Keratinocyte (primary cell): Measurements from ENCODE around the gene CELF2. TPM values are rescaled to one million over a fixed set of nuclear protein-coding genes. Genes with fewer than 3 reads are reported as not detected.

Experiments used
- DNase-seq: peaks from one replicate; pipeline ENCODE4 v3.0.0-alpha.2; 2011; ENCODE audit warnings: low read depth, missing footprints, low spot score
- FAIRE-seq: peaks from 2 replicates; lab custom pipeline; 2011; peaks lifted over from hg19 to GRCh38; lab: Jason Lieb, UNC
- H2AFZ ChIP-seq: 2 replicates; pipeline ENCODE4 v1.6.0; 2012; ENCODE audit warnings: low read length, control low read depth, inconsistent platforms; ENCODE audit not compliant: control insufficient read depth
- H3K27ac ChIP-seq: 2 replicates; pipeline ENCODE4 v1.5.1; 2011; ENCODE audit warnings: low read length; ENCODE audit not compliant: control insufficient read depth, insufficient read depth
- H3K27me3 ChIP-seq: 3 replicates; pipeline ENCODE4 v1.6.0; 2011; ENCODE audit warnings: low read length; ENCODE audit not compliant: control insufficient read depth, insufficient read depth; ENCODE audit errors: extremely low read depth
- H3K36me3 ChIP-seq, 2 experiments: 2 replicates in 1 of 2; 3 replicates in 1 of 2; pipeline ENCODE4 v1.5.1; 2011; ENCODE audit warnings: low read length in 2 of 2, mild to moderate bottlenecking in 1 of 2; ENCODE audit not compliant: control insufficient read depth in 2 of 2, insufficient read depth in 2 of 2; ENCODE audit errors: extremely low read depth in 1 of 2
- H3K4me1 ChIP-seq: 3 replicates; pipeline ENCODE4 v1.5.1; 2011; ENCODE audit warnings: low read length; ENCODE audit not compliant: control insufficient read depth, insufficient read depth; ENCODE audit errors: extremely low read depth
- H3K4me2 ChIP-seq: 3 replicates; pipeline ENCODE4 v1.6.0; 2011; ENCODE audit warnings: low read depth, low read length; ENCODE audit not compliant: control insufficient read depth, insufficient read depth; ENCODE audit errors: extremely low read depth
- H3K4me3 ChIP-seq, 3 experiments: fragments of 200-600 bp in 1 of 3; sonication (generic) in 1 of 3; 2 replicates in 2 of 3; 3 replicates in 1 of 3; pipeline ENCODE4 v1.5.1; 2011 to 2016; ENCODE audit warnings: low read length in 3 of 3, mild to moderate bottlenecking in 3 of 3, control low read depth in 2 of 3, inconsistent platforms in 1 of 3, low read depth in 1 of 3, mixed read lengths in 1 of 3, mixed run types in 1 of 3, moderate library complexity in 1 of 3; ENCODE audit not compliant: control insufficient read depth in 2 of 3, insufficient read depth in 2 of 3; ENCODE audit errors: extremely low read depth in 1 of 3
- H3K79me2 ChIP-seq: 2 replicates; pipeline ENCODE4 v1.6.0; 2012; ENCODE audit warnings: low read length; ENCODE audit not compliant: control insufficient read depth, insufficient read depth
- H3K9ac ChIP-seq: 3 replicates; pipeline ENCODE4 v1.6.0; 2011; ENCODE audit warnings: low read length; ENCODE audit not compliant: control insufficient read depth, insufficient read depth; ENCODE audit errors: extremely low read depth
- H3K9me1 ChIP-seq: 3 replicates; pipeline ENCODE4 v1.6.0; 2011; ENCODE audit warnings: low read length; ENCODE audit not compliant: control insufficient read depth, insufficient read depth; ENCODE audit errors: extremely low read depth
- H3K9me3 ChIP-seq: 2 replicates; pipeline ENCODE4 v1.5.1; 2012; ENCODE audit warnings: low read depth, low read length; ENCODE audit not compliant: control insufficient read depth
- H4K20me1 ChIP-seq: 3 replicates; pipeline ENCODE4 v1.6.0; 2011; ENCODE audit warnings: low read length; ENCODE audit not compliant: control insufficient read depth, insufficient read depth; ENCODE audit errors: extremely low read depth
- EZH2 ChIP-seq: IDR thresholded peaks from one replicate; pipeline ENCODE4 v1.6.1; 2012; ENCODE audit warnings: inconsistent platforms, mild to moderate bottlenecking, low read length, moderate library complexity
- dilution Hi-C: fragments of 300-500 bp; cut with MboI; formaldehyde crosslinking; loops from one replicate; pipeline ENCODE4 v1.7.0; 2020; ENCODE audit warnings: low sequenced_read_pairs; ENCODE audit not compliant: extremely low pct_ligation_motif_present
- polyA plus RNA-seq, 5 experiments: library from polyadenylated mRNA; depleted of rRNA in 3 of 5; stranded (reverse) in 3 of 5; stranded (forward) in 1 of 5; unstranded in 1 of 5; fragments of >200 nt; gene quantifications; 1 replicate in 1 of 5; 2 replicates in 3 of 5; 3 replicates in 1 of 5; pipeline versions ENCODE4 v1.2.1 to v1.2.3, GENCODE V29; 2011 to 2012; ENCODE audit warnings: missing spikeins in 2 of 5, low read depth in 1 of 5, low replicate concordance in 1 of 5
- TF ChIP-seq, protein P1 (sequence below), 3 experiments: IDR thresholded peaks in 1 of 3; conservative IDR thresholded peaks in 1 of 3; optimal IDR thresholded peaks in 1 of 3; 2 replicates in 2 of 3; 3 replicates in 1 of 3; pipeline versions ENCODE3 to v1.5.1; 2011; ENCODE audit warnings: low read length in 3 of 3, mild to moderate bottlenecking in 3 of 3, moderate library complexity in 2 of 3, control low read depth in 1 of 3, inconsistent platforms in 1 of 3; ENCODE audit not compliant: insufficient read depth in 2 of 3; ENCODE audit errors: extremely low read depth in 1 of 3

Gene CELF2
- polyA plus RNA-seq, 1 donor (not counting 4 experiments of a cell fraction or from before 2014, with no cell fraction given): 9.8 TPM

DNA sequence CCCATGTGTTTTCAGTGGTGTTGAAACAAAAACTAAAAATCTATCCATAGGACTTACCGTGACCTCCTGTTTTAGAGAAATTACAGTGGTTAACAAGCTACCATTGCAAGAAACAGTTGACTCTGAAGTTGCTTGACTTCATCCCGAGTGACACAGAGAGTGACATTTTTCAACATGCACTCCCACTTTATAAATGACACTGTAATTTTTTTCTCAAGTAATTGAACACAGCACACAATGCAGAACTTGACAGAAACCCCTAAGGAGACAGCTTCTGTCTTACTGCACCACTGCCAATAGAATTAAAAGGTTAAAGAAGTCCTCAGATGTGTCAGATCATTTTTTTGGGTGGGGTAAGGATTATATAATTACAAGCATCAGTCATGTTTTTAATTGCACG, 246.1 kb downstream of the CELF2 start:
- no peak for DNase-seq
- Histone ChIP-seq H3K9me3 (no peaks in the 10 kb centered on the region), H3K4me3 (no peak overlapping the region), H3K9me1 (no peaks in the 10 kb centered on the region), H4K20me1 (no peaks in the 10 kb centered on the region), H3K27ac (no peak overlapping the region), H3K9ac (no peak overlapping the region), H2AFZ (no peak overlapping the region), H3K79me2 (no peaks in the 10 kb centered on the region), H3K36me3 (no peaks in the 10 kb centered on the region), H3K4me2 (no peak overlapping the region), H3K27me3 (no peaks in the 10 kb centered on the region), H3K4me1 (no peaks in the 10 kb centered on the region)
- dilution Hi-C loops: no loop called here
- no peak for FAIRE-seq
- TF ChIP-seq, protein P1, sequence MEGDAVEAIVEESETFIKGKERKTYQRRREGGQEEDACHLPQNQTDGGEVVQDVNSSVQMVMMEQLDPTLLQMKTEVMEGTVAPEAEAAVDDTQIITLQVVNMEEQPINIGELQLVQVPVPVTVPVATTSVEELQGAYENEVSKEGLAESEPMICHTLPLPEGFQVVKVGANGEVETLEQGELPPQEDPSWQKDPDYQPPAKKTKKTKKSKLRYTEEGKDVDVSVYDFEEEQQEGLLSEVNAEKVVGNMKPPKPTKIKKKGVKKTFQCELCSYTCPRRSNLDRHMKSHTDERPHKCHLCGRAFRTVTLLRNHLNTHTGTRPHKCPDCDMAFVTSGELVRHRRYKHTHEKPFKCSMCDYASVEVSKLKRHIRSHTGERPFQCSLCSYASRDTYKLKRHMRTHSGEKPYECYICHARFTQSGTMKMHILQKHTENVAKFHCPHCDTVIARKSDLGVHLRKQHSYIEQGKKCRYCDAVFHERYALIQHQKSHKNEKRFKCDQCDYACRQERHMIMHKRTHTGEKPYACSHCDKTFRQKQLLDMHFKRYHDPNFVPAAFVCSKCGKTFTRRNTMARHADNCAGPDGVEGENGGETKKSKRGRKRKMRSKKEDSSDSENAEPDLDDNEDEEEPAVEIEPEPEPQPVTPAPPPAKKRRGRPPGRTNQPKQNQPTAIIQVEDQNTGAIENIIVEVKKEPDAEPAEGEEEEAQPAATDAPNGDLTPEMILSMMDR (optimal IDR thresholded peaks at IDR 0.05 in 1 of 3, IDR thresholded peaks at IDR 0.05 in 1 of 3, conservative IDR thresholded peaks at IDR 0.05 in 1 of 3; ENCODE audit: extremely low read depth in 1 of 3, insufficient read depth in 2 of 3, low read length in 3 of 3): no peak
- no peak for TF ChIP-seq EZH2

- Histone ChIP-seq H3K9me1 (no peaks in the 10 kb centered on the region), H4K20me1 (no peaks in the 10 kb centered on the region), H3K36me3 (no peaks in the 10 kb centered on the region), H3K4me1 (no peaks in the 10 kb centered on the region), H2AFZ (no peak overlapping the region), H3K9ac (no peak overlapping the region), H3K4me2 (no peak overlapping the region), H3K27ac (no peak overlapping the region), H3K27me3 (no peaks in the 10 kb centered on the region), H3K9me3 (no peaks in the 10 kb centered on the region), H3K79me2 (no peaks in the 10 kb centered on the region), H3K4me3 (no peak overlapping the region)
- FAIRE-seq (no peak), DNase-seq (no peak)
- dilution Hi-C loops: no loop called here
- TF ChIP-seq, protein P1 (optimal IDR thresholded peaks at IDR 0.05 in 1 of 3, IDR thresholded peaks at IDR 0.05 in 1 of 3, conservative IDR thresholded peaks at IDR 0.05 in 1 of 3; ENCODE audit: extremely low read depth in 1 of 3, insufficient read depth in 2 of 3, low read length in 3 of 3): no peak
- TF ChIP-seq EZH2: no peak
Observed at GRCh38 chr10:11264296-11265048, 246.8 kb downstream of the CELF2 start.
